Forelimb muscle (tissue), 1 donor: ENCODE measurements around the gene PAPOLA. TPM values are rescaled to one million over a fixed set of nuclear protein-coding genes. Genes with fewer than 3 reads are reported as not detected.

ENCODE experiments used
- DNase-seq: peaks from one replicate; pipeline ENCODE4 v3.0.0-alpha.2; 2013; ENCODE audit warnings: low read depth
- polyA plus RNA-seq: library from polyadenylated mRNA; unstranded; fragments of 120-200 nt; gene quantifications from one replicate; pipeline ENCODE4 v1.2.1, GENCODE V29; 2013; ENCODE audit not compliant: insufficient read length

PAPOLA gene
- polyA plus RNA-seq, 1 donor: 108 TPM

DNA sequence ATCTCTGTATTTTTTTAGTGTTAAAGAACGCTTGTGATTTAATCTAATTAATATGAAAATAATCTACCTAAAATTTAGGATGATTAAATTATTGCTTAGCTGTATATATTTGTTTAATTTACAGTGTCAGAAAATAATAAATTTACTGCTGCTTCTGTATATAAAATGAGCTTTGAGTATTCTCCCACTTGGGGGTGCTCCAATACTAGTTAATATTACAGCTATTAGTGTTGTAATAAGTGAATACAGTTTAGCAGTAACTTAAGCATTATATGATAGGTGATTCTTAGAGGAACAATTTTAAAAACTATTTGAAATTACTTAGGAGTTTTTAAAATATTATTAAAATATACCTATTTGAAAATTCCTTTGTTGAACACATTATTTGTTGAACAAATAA lies 62.2 kb downstream of the PAPOLA start:
- no peak for DNase-seq

DNA sequence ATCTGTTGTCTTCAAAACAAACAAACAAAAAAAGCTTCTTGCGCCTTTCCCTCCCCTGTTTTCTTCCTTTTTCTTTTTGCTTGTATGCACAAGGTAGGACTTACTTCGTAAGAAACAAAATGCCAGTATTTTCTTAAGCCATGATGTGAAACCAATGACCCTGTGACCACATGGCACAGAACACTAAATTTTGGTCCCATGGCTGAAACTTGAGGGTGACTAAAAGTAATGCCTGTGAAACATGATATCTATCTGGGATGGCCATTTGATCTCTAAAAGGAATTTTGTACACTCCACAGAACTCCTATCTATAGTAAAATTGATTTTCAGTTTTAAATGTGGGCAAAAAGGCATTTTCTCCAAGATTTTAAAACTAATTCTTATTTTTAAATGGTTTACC lies 63.6 kb downstream of the PAPOLA start:
- no peak for DNase-seq

DNA sequence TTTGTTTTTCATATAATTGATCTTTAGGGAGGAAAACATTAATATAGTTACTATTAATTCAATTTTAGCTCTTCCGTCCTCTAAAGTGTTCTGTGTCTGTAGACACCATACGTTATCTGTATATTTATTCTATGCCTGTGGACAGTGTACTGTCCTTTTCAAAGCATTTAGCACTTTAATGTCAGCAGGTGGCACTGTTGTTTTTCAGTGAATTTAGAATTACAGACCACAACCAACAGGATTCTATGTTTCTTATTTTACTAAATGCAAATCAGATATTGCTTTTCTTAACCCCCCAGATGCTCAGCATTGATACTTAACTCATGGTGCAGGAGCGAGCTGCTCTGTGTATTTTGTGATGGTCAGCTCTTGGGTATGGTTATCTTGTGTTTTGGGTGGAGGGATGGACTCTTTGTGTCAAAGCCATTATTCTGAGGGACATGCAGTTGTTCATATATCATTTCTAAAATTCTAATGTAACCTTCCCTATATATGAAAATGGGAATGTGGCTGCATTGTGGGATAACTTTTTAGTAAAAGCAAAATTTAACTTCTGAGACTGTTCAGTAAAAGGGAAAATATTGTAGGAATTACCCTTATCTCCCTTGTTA lies 65.2 kb downstream of the PAPOLA start:
- peak; percentile 31 for DNase-seq

DNA sequence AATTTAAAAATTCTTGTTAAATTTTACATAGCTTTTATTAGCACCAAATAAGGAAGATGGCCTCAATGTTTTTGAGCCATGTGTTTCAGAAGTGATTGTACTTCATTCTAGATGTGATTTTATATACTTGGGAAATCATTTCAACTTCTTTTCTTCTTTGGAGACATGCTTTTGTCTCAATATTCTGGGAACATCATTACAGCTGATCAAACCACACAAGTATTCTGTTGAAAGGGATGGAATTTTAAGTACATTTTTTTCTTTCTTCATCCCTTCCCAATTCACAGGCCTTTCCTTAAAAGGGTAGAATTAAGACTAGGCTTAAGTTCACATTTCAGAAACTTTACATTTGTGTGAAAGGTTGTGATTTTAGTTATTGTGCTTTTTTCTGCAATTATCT lies 66.4 kb downstream of the PAPOLA start:
- DNase-seq: no peak

DNA sequence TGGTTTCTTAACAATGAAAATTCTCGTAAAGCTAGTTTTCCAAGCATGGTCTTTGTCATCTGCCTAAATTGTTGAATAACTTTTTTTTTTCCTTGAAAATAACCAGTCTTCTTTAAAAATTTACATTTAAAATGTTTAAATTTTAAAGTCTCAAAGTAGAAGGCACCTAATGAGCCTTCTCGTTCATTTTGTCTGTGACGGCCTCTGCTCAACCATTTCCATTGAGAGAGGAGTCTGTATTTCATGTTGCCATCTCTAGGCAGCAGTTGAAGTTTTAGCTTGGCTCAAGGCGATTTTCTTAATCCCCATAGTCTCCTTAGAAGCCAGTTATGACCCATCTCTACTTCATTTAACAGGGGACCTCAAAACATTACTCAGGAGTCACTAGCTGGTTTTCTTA lies 69.1 kb downstream of the PAPOLA start:
- no peak for DNase-seq

DNA sequence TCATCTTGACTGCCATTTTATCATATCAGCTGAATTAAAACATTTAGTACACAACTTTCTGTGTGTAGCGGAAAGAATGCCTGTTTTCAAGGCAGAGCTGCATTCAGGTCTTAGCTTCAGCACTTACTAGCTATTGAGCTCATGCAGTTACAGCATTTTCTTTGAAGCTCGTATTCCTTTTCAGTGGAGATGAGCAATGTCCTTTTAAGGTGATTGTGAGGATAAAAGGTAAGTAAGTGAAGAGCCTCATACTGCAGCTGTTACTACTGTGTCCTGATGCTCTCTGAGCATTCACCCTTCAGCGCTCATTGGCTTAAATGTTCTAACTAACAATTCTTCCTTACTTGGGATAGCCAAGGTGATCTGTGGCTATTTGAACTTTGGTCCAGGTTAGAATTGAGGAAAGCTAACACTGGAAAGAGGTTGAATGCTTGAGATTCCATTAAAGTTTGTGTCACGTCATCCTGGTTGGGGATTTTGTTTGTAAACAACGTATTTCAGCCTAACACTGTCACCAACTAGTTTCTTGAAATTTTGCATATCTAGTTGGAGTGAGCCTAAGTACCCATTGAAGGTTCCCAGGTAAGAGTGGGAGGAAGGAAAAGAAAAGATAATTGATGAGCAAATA lies 71.4 kb downstream of the PAPOLA start:
- DNase-seq: no peak

DNA sequence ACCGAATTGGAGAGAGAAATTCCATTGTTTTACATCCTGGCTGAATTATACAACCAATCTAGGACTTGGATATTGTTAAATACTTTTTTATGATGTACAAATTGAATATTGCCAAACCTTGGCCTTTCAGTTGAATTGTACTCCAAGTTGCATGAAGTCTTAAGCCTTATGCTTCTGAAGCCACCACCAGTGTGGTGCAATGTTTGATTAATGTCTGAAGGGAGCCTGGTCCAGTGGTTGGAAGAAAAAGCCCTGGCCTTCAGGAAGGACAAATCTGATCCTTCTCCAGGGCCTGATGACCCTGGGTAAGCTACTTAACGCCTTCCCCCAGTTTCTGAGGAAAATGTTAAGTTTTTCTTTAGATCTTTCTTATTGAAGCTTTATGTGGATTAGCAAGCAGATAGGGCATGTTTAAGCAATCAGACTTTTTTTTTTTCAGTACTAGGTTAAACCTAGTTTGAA lies 72.0 kb downstream of the PAPOLA start:
- DNase-seq: no peak

DNA sequence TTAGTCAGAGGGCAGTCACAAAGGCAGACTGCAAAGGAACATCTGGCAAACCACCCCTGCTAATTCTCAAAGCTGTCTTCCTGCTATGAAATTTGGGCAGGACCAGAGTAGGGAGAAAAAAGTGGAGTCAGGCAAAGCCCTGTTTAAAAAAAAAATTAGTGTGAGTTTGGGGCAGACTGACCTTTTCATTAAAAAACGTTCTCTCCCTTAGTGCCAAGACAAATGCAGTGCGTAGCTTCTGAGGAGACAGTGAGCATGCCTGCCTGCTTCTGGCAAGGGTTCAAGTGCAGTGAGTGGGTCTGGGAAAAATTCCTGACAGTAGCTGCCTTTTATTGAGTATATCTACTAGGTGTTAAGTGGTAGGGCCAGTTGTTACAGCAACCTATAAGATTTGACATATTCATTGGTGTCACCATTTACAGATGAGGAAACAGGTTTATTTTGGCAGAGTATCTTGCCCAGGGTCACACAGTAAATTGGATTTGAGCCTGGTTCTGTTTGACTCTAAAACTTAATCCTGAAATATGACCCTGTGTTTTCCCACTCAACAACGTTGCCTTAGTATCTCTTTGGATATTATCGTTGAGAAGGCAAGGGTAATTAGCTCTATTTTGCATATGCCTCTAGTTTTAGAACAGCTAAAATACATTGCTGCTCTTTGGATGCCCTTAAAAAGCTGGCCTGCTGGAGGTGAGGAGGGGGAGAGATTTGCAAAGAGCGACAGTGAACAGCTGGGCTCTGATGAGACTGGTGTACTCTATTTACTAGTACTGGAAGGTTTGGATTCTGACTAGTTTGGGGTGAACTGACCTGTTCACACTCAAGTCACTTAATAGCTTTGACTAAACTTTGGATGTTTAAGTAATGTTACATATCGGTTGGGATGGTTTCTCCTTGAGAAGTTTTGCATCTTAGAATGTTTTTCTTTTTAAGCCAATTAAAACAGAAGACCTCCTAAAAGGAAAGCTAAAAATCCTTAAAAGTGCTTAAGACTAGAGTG lies 72.8 kb downstream of the PAPOLA start:
- DNase-seq: no peak

DNA sequence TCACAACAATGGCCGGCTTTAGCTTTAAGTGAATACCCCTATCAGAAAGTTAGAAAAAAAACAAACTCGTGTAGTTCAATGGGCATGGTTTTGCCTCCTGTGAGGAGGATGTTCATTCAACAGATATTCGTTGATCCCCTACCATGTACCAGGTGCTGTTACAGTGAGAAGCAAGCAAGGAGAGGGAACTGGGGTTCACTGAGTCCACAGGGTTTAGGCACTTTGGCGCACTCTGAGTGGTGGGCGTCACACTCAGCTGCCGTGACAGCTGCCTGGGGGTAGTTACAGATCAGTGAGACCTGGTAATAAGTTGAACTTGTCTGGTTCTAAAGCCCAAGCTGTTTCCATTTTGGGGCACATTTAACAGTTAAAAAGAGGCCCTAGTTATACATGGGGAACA lies 74.2 kb downstream of the PAPOLA start:
- no peak for DNase-seq

DNA sequence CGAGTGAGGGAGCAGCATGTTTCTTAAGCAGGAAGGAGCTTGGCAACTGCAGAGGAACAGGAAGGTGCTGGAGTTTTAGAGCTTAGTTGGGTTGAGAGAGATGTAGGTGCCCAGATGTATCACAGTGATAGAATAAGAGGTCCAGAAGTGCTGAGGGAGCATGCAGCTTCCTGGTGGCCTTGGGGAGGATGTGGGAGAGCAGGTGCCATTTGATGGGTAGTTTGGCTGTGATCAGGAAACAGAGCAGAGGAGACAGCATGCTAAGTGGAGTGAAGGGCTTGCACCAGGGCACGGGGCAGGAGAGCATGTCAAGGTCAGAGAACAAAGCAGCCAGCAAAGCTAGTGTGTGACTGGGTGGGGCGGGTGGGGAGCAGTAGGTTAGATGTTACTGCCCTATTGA lies 74.8 kb downstream of the PAPOLA start:
- DNase-seq: no peak

DNA sequence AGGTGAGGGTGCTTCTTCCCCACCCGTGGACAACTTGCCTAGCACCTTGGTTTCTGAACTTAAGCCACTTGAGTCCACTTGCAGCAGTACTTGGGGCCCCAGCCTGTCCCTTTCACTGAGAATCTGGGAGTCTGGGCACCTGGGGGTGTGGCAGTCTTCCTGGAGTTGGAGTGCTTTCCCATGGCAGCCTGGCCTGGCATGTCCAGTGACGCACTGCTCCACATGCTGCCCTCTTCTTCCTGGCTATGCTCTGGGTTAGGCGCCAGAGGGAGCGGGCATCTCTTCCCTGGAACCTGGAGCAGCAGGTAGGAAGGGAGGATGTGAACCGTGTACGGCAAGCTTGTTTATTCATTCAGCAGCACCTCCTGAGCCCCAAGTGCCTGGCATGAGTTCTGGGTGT lies 76.4 kb downstream of the PAPOLA start:
- DNase-seq: no peak

DNA sequence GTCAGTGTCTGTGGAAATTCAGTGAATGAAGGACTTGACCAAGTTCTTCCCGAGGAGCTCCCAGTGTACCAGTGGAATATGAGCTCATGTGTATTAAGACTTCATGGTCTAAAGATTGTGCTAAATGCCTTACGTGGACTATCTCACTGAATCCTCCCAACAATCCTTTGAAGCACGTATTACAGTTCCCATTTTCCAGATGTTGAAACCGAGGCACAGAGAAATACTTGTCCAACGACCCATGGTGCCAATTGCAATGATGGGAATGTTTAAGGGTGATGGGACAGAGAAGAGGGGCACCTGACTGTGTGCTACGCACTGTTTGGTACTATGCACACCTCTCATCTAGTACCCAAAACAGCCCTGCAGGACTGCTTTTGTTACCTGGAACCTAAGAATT lies 77.2 kb downstream of the PAPOLA start:
- DNase-seq: no peak

DNA sequence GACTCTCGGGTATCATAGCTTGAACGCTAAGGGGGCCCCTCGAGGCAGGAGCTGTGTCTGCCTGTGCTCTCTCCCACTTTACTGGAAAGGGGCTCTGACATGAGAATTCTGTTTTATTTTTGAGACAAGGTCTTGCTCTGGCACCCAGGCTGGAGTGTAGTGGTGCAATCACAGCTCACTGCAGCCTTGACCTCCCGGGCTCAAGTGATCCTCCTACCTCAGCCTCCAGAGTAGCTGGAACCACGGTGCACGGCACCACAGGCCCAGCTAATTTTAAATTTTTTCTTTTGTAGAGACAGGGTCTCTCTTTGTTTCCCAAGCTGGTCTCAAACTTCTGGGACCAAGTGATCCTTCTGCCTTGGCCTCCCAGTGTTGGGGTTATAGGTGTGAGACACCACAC lies 77.7 kb downstream of the PAPOLA start:
- DNase-seq: no peak

DNA sequence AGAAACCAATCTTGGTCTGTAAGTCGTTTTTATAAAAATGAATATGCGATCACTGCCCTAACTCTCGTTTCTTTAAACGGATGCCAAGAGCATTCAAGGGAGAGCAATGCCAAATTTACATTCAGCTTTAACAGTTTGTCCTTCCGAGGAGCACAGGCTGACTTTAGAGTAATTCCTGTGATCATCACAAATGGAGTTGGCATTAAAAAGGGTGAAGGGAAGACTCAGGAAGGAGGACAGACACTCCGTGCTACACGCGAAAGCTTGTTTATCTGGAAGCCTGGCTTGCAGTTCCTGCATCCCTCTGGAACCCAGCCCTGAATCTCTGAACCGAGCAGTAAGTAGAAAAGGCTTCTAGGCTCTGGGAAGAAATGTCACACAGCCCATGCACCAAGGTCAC lies 78.4 kb downstream of the PAPOLA start:
- no peak for DNase-seq

DNA sequence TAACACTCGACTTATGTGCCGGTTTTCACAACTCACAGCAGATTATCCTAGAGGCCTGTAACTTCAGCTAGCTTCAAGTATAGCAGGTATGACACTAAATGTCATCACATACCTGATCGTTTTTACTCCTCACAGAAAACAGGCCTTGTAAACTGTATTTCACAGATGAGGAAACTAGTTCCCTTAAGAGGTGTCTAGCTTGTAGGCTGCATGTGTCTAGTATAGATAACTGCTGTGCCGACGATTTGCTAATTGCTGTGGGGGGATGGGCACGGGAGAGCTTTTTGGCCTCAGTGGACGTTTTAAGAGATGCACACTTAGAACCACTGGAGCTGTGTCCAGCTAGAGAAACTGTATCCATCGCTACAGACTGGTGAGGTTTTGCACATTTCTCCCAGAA lies 78.8 kb downstream of the PAPOLA start:
- DNase-seq: no peak

DNA sequence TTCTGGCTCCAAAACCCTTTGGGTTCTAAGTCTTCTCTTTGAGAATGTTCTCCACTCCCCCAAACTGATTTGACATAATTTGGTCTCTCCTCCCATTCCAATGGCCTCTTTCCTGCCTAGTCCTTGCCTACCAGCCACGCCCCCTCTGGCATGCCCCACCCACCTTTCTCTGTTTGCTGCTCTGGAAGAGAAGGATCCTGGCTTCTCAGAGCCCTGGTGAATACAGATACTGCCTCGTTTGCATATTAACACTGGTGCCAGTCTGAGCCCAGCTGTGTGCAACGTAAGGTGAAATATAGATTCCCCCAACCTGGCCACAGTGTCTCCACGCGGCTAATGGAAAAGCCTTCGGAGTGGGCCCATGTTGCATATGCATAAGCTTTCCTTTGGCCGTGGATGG lies 79.7 kb downstream of the PAPOLA start:
- no peak for DNase-seq

DNA sequence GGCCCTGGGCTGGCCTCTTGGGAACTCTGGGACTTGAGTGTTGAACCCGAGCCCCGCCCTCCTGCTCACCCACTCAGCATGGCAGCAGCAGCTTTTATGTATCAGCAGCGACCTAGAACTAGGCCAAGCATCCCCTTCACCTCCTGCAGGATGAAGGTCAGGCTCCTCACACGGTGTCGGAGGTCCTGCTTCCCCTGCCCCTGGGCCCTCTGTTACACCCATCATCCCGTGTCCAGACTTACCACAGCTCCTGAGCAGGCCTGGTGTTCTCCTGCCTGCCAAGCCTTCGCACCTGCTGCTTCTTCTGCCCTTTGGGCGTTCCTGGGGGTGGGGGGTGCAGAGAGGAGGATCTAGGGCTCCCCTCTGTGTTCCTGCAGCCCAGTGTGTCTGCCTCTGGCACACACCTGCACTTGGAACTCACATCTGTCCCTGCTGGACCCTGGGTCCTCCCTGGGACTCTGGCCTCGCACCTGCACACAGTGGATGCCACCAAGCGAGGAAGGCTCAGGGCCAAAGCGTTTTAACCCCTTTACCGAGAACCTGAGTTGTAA lies 80.3 kb downstream of the PAPOLA start:
- no peak for DNase-seq

DNA sequence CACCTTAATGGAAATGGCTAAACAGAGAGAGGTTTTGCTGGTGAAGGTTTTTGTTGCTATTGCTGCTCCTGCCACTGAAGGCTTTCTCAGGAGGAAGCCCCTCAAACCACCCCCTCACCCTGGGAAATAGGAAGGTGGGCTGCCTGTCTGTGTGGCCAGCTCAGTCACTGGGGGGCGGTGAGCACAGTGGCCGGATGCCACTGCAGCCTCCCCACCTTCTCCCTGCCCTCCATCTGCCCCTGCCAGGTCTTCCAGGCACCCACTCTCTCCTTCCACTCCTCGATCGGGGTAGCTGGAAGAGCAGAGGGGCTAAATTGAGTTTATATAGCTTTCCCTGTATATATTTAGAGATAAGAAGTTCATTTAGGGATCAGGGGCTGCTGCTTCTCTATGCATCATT lies 80.8 kb downstream of the PAPOLA start:
- DNase-seq: no peak

DNA sequence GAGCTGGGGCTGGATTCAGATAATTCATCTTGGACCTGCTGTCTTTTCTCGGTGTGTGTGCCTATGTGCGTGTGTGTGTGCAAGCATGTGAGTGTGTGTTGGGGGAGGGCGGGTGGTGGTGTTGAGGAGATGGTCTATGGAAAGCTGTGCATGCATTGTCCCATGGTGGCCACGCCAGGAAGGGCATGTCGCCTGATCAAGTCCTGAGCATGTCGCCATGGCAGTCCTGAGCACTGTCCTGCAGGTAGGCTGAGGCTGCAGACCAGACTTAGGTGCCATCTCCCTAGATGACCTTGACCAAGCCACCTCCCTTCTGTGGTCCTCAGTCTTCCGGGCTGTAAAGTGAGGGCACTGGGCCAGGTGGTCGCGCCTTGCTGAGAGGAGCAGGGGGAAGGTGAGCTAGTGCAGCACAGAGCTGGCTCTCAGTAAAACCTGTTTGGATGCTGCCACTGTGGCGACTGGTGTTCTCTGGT lies 81.4 kb downstream of the PAPOLA start:
- DNase-seq: no peak

DNA sequence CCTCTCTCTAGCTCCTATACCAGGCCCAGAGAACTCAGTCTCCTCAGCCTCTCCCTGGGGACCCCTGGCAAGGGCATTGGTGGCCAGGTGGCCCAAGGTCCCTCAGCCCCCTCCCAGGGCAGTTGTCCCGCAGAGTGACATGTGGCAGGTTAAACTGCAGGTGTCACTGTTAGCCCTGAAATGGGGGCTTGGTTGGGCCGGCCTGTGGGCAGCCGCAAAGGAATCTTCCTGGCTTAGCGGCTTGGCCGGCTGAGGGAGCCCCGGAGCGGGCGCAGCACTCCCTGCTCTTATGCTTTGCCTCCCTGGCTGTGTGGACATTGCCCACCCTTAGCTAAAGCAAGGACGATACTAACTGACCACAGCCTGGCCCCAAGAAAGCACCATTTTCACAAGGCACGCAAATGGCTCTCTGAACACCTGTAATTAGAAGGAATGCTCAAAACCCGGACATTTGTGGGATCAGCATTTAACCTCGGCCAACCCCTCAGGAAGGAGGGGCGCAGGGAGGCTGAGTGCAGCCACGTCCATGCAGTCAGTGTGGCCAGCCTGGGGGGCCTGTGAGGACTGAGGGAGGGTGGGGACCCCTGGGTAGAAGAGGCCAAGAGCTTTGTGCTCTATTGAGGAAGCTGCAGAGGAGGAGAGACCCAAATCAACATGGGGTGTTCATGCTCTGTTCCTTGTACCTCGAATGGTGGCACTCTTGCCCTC lies 82.2 kb downstream of the PAPOLA start:
- no peak for DNase-seq

DNA sequence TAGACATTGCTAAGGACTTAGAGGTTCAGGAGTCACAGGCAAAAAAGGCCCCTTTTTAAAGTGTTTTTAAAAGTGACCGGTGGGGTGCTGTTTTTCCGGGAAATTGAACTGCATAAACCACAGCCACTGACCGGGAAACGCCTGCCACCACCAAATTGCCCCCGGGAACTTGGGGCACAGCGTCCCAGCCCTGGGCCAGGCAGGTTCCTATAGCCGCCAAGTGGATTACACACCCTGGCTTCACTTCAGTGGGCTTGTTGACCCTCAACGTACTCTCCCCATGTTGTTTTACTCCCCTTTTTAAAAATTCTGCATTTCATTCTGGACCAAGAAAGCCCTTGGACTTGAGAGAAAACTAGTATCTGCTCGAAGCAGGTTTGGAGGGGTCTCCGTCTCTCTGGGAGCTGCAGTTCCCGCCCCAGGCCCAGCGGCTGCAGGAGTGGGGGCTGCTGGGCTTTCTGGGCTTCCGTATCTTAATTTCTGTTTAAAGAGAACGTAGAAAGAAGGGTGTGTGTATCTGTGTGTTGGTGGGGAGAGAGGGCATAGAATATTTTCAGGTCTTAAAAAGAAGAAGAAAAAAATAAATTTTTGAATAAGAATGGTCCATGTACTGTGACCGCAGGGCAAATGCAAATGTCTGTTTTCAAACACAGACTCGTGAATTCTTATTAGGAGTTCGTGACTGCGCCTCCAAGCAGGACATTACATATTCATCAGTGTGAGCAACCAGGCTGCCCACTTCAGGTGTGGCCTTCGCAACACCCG lies 82.9 kb downstream of the PAPOLA start:
- DNase-seq: no peak
